Lower leg skin (tissue), 4 donors: ENCODE data around the gene KNOP1. TPM values are rescaled to one million over a fixed set of nuclear protein-coding genes. Genes with fewer than 3 reads are reported as not detected.

ENCODE experiments used
- DNase-seq, 2 donors: peaks; one replicate each; pipeline ENCODE4 v3.0.0-alpha.2; 2019; ENCODE audit warnings: low spot score in 2 of 2
- H3K4me3 ChIP-seq: fragments of 200-600 bp; sonication (generic); 2 replicates; pipeline ENCODE4 v1.5.1; 2017; ENCODE audit warnings: mild to moderate bottlenecking, low read depth; ENCODE audit not compliant: poor library complexity, severe bottlenecking
- POLR2A ChIP-seq, 2 donors: fragments of 450-650 bp; IDR thresholded peaks; one replicate each; pipeline ENCODE4 v1.6.1; 2016 to 2017; ENCODE audit warnings: antibody characterized with exemption in 2 of 2, mild to moderate bottlenecking in 1 of 2, moderate library complexity in 1 of 2
- WGBS, 2 donors: methylation state at CpG; one replicate each; pipeline ENCODE4 v1.1.5; 2018; 5-methylcytosine and 5-hydroxymethylcytosine counted together
- intact Hi-C: fragments of 100-400 bp; cut with DNase I; formaldehyde crosslinking; loops from one replicate; pipeline ENCODE4 v1.15.0; 2023; ENCODE audit warnings: low total_unique reads
- total RNA-seq, 4 donors: library from RNA; depleted of rRNA; stranded (reverse); fragments of >200 nt; gene quantifications; one replicate each; pipeline ENCODE4 v1.1.0, GENCODE V29; 2016
- TF ChIP-seq, protein P1 (sequence below), 3 donors: fragments of 450-650 bp; IDR thresholded peaks; one replicate each; pipeline ENCODE4 v1.5.1; 2016; ENCODE audit warnings: antibody characterized with exemption in 3 of 3, mild to moderate bottlenecking in 3 of 3, moderate library complexity in 2 of 3

KNOP1 gene
- total RNA-seq, 4 donors from 2014 or later = 12.1 to 22.7 (median 15.0) TPM

DNA sequence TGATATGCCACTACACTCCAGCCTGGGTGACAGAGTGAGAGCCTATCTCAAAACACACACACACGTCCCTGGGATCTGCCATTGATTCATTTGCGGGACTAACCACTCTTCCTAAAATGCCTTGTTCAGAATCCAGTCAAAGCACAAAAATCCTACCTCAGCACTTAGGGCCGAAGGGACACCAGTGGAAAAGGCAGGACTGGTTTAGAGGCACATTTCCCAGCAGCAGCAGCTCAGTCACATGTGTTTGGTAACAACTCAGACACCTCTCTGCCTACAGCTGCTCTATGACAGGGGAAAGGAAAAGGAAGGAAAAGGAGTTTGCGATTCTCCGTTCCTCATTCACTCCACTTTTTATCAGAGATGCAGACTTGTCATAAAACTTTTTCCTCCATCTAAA, 12.2 kb downstream of the KNOP1 start:
- intact Hi-C loops = no loop called here
- no peak for DNase-seq
- WGBS, 2 donors = 79 to 81% methylated on average over 5 of the region's 5 CpGs
- H3K4me3 ChIP-seq = no peak overlapping the region
- TF ChIP-seq POLR2A (IDR thresholded peaks at IDR 0.05) = no peak
- TF ChIP-seq, protein P1, sequence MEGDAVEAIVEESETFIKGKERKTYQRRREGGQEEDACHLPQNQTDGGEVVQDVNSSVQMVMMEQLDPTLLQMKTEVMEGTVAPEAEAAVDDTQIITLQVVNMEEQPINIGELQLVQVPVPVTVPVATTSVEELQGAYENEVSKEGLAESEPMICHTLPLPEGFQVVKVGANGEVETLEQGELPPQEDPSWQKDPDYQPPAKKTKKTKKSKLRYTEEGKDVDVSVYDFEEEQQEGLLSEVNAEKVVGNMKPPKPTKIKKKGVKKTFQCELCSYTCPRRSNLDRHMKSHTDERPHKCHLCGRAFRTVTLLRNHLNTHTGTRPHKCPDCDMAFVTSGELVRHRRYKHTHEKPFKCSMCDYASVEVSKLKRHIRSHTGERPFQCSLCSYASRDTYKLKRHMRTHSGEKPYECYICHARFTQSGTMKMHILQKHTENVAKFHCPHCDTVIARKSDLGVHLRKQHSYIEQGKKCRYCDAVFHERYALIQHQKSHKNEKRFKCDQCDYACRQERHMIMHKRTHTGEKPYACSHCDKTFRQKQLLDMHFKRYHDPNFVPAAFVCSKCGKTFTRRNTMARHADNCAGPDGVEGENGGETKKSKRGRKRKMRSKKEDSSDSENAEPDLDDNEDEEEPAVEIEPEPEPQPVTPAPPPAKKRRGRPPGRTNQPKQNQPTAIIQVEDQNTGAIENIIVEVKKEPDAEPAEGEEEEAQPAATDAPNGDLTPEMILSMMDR (IDR thresholded peaks at IDR 0.05) = no peak

DNA sequence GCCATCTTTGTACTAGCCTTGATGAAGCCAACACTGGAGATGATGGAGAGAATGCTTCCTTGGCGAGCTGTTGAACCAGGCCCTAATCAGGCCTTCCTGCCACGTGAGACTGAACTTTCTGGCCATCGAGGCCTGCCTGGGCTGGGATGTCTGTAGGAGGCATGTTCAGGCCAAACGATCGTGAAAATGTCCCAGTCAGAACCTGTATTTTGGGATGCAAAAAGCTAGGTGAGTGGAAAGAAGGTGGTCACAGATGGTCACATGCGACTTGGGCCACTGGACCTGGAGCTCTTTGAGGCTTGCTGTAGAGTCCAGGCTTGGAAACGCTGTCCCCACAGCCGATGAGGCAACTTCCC, 12.9 kb downstream of the KNOP1 start:
- TF ChIP-seq POLR2A (IDR thresholded peaks at IDR 0.05) = no peak
- TF ChIP-seq, protein P1 (IDR thresholded peaks at IDR 0.05) = no peak
- H3K4me3 ChIP-seq = no peak overlapping the region
- intact Hi-C loops = no loop called here
- WGBS, 2 donors = 89 to 91% methylated on average over 8 of the region's 8 CpGs
- no peak for DNase-seq

DNA sequence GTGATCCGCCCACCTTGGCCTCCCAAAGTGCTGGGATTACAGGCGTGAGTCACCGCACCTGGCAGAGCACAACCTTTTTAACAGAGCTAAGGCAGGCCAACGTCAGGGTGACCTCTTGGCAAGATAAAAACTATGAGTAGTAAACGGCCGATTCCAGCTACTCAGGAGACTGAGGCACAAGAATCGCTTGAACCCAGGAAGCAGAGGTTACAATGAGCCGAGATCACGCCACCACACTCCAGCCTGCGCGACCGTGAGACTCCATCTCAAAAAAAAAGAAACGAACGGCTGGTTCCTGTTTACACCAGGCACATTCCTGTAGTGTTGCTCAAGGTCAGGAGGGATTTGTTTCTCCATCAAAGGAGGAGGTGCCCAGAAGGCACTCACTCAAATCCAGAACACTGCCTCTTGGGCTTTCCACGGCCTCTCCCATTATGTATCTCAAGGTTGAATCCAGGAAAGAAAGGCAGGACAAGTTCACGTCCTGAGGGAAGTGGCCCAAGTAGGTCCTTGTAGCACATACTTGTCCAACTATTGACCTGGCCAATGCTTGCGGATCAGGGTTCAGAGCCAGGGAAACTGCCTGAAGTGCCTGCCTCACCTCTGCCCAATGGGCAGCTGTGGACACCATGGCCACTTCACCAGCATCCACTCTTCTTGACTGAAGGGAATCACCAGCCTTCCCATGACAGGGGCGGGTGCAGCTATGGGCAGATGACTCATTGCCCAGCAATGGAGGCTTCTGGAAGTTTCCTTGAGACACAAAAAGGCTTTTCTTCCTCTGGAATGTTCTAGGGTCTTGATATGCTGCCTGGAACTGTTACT, 13.5 kb downstream of the KNOP1 start:
- intact Hi-C loops = no loop called here
- TF ChIP-seq, protein P1 (IDR thresholded peaks at IDR 0.05) = no peak
- TF ChIP-seq POLR2A (IDR thresholded peaks at IDR 0.05) = no peak
- DNase-seq = no peak
- no peak overlapping the region for H3K4me3 ChIP-seq
- WGBS, 2 donors = 74 to 84% methylated on average over 17 to 18 of the region's 18 CpGs

DNA sequence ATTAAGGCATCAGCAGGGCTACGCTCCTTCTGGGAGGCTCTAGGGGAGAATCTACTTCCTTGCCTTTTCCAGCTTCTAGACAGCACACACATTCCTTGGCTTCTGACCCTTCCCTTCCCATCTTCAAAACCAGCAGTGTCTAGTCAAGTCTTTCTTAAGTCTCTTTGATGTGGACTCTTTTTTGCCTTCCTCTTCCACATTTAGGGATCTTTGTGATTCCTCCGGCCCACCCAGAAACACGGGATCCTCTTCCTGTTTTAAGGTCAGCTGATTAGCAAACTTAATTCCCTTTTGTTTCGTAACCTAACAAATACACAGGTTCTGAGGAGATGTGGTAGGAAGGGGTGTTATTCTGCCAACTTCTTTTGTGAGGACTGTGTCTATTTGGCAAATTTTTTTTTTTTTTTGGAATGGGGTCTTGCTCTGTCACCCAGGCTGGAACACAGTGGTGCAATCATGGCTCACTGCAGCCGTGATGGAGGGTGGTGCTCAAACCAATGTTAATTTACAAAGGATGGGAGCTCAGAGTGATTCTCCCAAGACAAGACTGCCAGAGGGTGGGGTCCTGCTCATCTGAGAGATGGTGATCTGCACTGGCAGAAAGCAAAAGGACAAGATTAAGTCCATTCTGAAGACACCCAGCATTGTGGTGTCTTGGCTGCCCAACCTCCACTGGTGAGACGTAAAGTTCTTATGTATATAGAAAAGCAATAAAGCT, 14.7 kb downstream of the KNOP1 start:
- no peak for DNase-seq
- no peak overlapping the region for H3K4me3 ChIP-seq
- no peak for TF ChIP-seq POLR2A (IDR thresholded peaks at IDR 0.05)
- 85 to 86% methylated on average over 6 of the region's 6 CpGs for WGBS, 2 donors
- intact Hi-C loops = loop anchor here (1.0 kb wide), 1 partner anchor 39 kb away; no protein-coding TSS in a partner anchor

DNA sequence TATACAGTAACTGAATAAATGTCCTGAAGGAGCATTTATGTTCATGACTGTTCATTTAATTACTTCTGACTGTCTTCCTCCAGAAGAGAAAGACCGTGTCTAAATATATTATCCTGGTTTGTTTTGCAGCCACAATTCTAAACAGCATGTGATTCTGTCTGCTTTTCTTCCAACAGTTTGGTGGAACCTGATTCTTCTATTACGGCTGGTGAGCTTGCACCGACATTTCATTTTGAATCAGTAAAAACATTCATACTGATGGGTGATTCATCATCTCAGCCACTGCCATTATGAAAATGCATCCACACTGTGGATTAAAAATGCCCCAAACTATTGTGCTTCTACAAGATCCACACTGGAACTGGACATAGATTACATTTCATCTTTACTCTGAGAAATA, 16.9 kb downstream of the KNOP1 start:
- intact Hi-C loops = no loop called here
- 69 to 80% methylated on average over 3 of the region's 3 CpGs for WGBS, 2 donors

DNA sequence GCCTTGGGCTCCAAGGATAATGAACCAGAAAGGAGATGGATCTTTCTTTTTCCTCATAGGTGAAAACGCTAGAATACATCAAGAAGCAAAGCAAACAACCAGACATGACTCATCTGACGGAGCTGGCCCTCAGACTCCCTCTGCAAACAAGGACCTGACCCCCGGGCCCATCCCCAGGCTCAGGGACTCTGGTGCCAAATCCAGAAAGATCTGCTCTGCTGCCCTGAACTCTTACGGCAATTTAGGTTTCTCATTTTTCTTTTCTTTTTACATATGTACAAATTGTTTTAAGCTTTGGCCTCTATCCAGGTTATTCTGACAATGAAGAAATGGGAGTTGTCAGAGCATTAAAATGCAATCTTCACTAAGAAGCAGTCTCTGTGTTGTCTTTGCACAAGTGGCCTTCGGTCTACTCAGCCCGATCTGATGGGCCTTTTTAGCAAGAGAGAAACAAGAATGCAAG, 17.7 kb downstream of the KNOP1 start:
- DNase-seq = no peak
- no peak overlapping the region for H3K4me3 ChIP-seq
- WGBS, 2 donors = 46 to 48% methylated on average over 6 of the region's 6 CpGs
- TF ChIP-seq, protein P1 (IDR thresholded peaks at IDR 0.05) = no peak
- intact Hi-C loops = no loop called here

More for the DNA sequence above, 16.9 kb downstream of the KNOP1 start:
- TF ChIP-seq, protein P1 (IDR thresholded peaks at IDR 0.05) = no peak
- TF ChIP-seq POLR2A (IDR thresholded peaks at IDR 0.05) = no peak
- no peak for DNase-seq
- H3K4me3 ChIP-seq = no peak overlapping the region
